Activated T-cell treated with anti-CD3 and anti-CD28 coated beads, Interleukin-2, amount 50 U/mL, for 72 hours (primary cell): ENCODE measurements around the gene PRDM16. TPM values are rescaled to one million over a fixed set of nuclear protein-coding genes. Genes with fewer than 3 reads are reported as not detected.
A peak's percentile ranks its signal among the peaks of the same experiment; 100 is the strongest.

ENCODE experiments used
- ATAC-seq, 2 donors: fragments of 150-1000 bp; cut with Tn5 transposase; replicated peaks in 1 of 2; 2 replicates each; pipeline ENCODE4 v1.10.0; 2021; ENCODE audit warnings: moderate library complexity in 2 of 2, mild to moderate bottlenecking in 1 of 2
- DNase-seq, 2 donors: peaks; one replicate each; pipeline ENCODE4 v3.0.0; 2021 to 2022; ENCODE audit warnings: mixed read lengths in 1 of 2
- H3K27ac Mint-ChIP-seq: one replicate; pipeline ENCODE4 v1.8.0; 2022; ENCODE audit warnings: mild to moderate bottlenecking, moderate library complexity, mixed read lengths
- H3K27me3 Mint-ChIP-seq: one replicate; pipeline ENCODE4 v1.8.0; 2022; ENCODE audit warnings: low read depth, mixed read lengths
- H3K36me3 Mint-ChIP-seq, 2 donors: one replicate each; pipeline ENCODE4 v1.8.0; 2022; ENCODE audit warnings: mixed read lengths in 2 of 2, mild to moderate bottlenecking in 1 of 2; ENCODE audit not compliant: insufficient read depth in 2 of 2
- H3K4me1 Mint-ChIP-seq: one replicate; pipeline ENCODE4 v1.8.0; 2022; ENCODE audit warnings: low read depth, mixed read lengths
- H3K4me3 Mint-ChIP-seq, 2 donors: one replicate each; pipeline ENCODE4 v1.8.0; 2022; ENCODE audit warnings: mild to moderate bottlenecking in 2 of 2, mixed read lengths in 2 of 2, moderate library complexity in 2 of 2
- H3K9me3 Mint-ChIP-seq, 2 donors: one replicate each; pipeline ENCODE4 v1.8.0; 2022; ENCODE audit warnings: mixed read lengths in 2 of 2
- total RNA-seq, 2 donors: library from RNA; stranded (reverse); gene quantifications; one replicate each; pipeline ENCODE4 v1.2.3, GENCODE V29; 2022

Gene PRDM16
- total RNA-seq, 2 donors from 2014 or later: 0.77 to 1.7 TPM

- H3K4me3 Mint-ChIP-seq: no peak overlapping the region
Observed at GRCh38 chr1:3479511-3480368, 410.7 kb downstream of the PRDM16 start.

GRCh38 chr1:3480369-3480719 is 411.3 kb downstream of the PRDM16 start:
- Mint-ChIP-seq H3K4me1 (no peaks in the 10 kb centered on the region), H3K27me3 (no peaks in the 10 kb centered on the region), H3K9me3 (no peaks in the 10 kb centered on the region), H3K36me3 (no peaks in the 10 kb centered on the region), H3K4me3 (no peak overlapping the region), H3K27ac (no peak overlapping the region)
- ATAC-seq (no peak), DNase-seq (no peak)

More at GRCh38 chr1:3479511-3480368, 410.7 kb downstream of the PRDM16 start:
- Mint-ChIP-seq H3K4me1 (no peaks in the 10 kb centered on the region), H3K27me3 (no peaks in the 10 kb centered on the region), H3K27ac (no peak overlapping the region), H3K9me3 (no peaks in the 10 kb centered on the region), H3K36me3 (no peaks in the 10 kb centered on the region)
- DNase-seq: no peak
- ATAC-seq: no peak

DNA sequence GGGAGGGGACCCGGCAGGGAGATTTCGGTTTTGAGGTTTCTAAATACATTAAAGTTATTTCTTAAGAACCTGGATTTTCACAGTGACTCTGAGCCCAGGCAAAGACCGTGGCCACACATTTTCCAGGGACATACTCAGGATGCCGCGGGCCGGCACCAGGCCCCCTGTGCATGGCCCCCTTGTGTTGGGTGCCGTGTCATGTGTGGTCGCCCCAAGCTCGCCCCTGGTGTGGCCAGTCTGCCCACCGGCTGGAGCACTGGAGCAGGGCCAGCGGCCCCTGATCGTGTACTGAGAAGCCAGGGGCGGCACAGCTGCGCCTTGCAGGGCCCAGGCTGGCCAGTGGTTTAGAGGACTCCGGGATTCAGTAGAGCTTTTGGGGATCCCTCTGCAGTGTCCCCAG is 412.0 kb downstream of the PRDM16 start:
- DNase-seq (no peak), ATAC-seq (no peak)
- Mint-ChIP-seq H3K27me3 (no peaks in the 10 kb centered on the region), H3K9me3 (no peaks in the 10 kb centered on the region), H3K4me1 (no peaks in the 10 kb centered on the region), H3K4me3 (no peak overlapping the region), H3K27ac (no peak overlapping the region), H3K36me3 (no peaks in the 10 kb centered on the region)

GRCh38 chr1:3481836-3482375 is 412.9 kb downstream of the PRDM16 start:
- no peak overlapping the region for H3K4me3 Mint-ChIP-seq
- DNase-seq (no peak), ATAC-seq (no peak)
- no peaks in the 10 kb centered on the region for H3K27me3 Mint-ChIP-seq
- H3K4me1 Mint-ChIP-seq: no peaks in the 10 kb centered on the region
- H3K36me3 Mint-ChIP-seq: no peaks in the 10 kb centered on the region
- no peaks in the 10 kb centered on the region for H3K9me3 Mint-ChIP-seq
- H3K27ac Mint-ChIP-seq: no peak overlapping the region

GRCh38 chr1:3482378-3482849 is 413.4 kb downstream of the PRDM16 start:
- DNase-seq: peak; percentile 4 to 22
- no peaks in the 10 kb centered on the region for H3K9me3 Mint-ChIP-seq
- peak in 1 of 2 donors; percentile 48 for ATAC-seq
- no peaks in the 10 kb centered on the region for H3K27me3 Mint-ChIP-seq
- no peaks in the 10 kb centered on the region for H3K36me3 Mint-ChIP-seq
- H3K4me1 Mint-ChIP-seq: no peaks in the 10 kb centered on the region
- H3K27ac Mint-ChIP-seq: no peak overlapping the region
- H3K4me3 Mint-ChIP-seq: no peak overlapping the region

DNA sequence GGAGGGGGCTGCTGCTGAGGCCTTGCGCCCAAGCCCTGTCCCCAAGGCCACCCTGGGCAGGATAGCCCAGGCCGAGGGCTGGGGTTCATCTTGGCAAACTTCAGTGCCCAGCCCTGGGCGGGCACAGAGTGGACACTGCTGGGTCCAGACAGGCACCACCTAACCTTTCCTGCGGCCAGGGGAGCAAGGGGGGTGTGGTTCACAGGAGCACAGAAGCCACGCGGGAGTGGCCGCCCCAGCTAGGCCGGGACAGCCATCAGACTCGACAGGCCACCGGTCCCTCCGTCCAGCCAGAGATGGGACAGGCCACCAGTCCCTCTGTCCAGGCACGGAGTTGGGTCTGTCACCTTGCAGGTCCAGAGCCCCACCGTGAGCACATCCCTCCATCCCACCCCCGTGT is 414.4 kb downstream of the PRDM16 start:
- H3K27me3 Mint-ChIP-seq: no peaks in the 10 kb centered on the region
- peaks cover 0 to 2% of the 10 kb centered on the region in 2 donors for H3K9me3 Mint-ChIP-seq
- no peak overlapping the region for H3K27ac Mint-ChIP-seq
- H3K4me3 Mint-ChIP-seq: no peak overlapping the region
- no peaks in the 10 kb centered on the region for H3K4me1 Mint-ChIP-seq
- DNase-seq (no peak), ATAC-seq (no peak)
- no peaks in the 10 kb centered on the region for H3K36me3 Mint-ChIP-seq

DNA sequence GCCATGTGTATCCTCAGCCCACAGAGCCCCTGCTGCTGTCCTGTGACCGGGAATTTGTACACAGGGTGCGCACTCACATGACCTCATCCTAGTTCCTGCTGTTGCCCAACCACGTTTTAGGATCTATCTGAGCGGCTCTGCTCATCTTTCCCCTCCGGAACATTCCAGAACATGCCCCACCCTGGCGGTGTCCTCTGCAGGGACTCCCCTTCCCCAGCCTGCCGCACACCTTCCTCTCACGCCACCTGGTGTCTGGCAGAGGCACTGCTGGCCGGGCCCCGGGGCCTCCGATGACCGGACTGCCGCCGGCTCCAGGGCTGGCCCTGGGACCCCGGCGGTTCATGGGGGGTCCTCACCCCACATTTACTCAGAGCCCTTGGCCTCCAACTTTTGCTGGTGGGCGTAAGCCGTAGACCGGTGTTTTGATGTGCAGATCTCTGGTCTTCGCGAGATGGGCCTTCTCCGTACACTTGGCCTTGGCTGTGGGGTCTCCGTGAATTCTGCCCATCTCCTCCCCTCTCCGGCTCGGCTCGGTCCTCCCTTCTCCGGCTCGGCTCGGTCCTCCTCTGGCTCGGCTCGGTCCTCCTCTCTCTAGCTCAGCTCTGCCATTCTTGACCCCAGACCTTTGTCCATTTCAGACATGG is 414.9 kb downstream of the PRDM16 start:
- Mint-ChIP-seq H3K9me3 (peaks cover 0 to 6% of the 10 kb centered on the region in 2 donors), H3K27ac (no peak overlapping the region), H3K4me3 (no peak overlapping the region), H3K27me3 (no peaks in the 10 kb centered on the region), H3K4me1 (no peaks in the 10 kb centered on the region), H3K36me3 (peaks cover 0 to 1% of the 10 kb centered on the region in 2 donors)
- DNase-seq: peak; percentile 56 to 60
- ATAC-seq: peak; percentile 42 to 64

GRCh38 chr1:3485016-3485415 is 416.0 kb downstream of the PRDM16 start:
- no peaks in the 10 kb centered on the region for H3K27me3 Mint-ChIP-seq
- ATAC-seq (no peak), DNase-seq (no peak)
- no peak overlapping the region for H3K4me3 Mint-ChIP-seq
- H3K36me3 Mint-ChIP-seq: peaks cover 2 to 3% of the 10 kb centered on the region in 2 donors
- H3K4me1 Mint-ChIP-seq: no peaks in the 10 kb centered on the region
- H3K9me3 Mint-ChIP-seq: peaks cover 0 to 8% of the 10 kb centered on the region in 2 donors
- no peak overlapping the region for H3K27ac Mint-ChIP-seq

Other genes starting within 250 kb of the PRDM16 start
- not detected for gene ACTRT2, start 47.7 kb upstream of the PRDM16 start, total RNA-seq